ENCODE results near the gene CCND2.

CCND2 gene

GRCh38 chr12:4282892-4283511, 9.4 kb downstream of the CCND2 start:
- no peak for TF ChIP-seq FOXP2 (optimal IDR thresholded peaks at IDR 0.05; ENCODE audit: control extremely low read depth, extremely low read length, insufficient read depth)
- TF ChIP-seq POLR2AphosphoS5 (IDR thresholded peaks at IDR 0.05; ENCODE audit: borderline replicate concordance, low read depth, low read length): no peak
- no peak for TF ChIP-seq EZH2 (IDR thresholded peaks at IDR 0.05)
- H3K36me3 ChIP-seq (ENCODE audit: insufficient read depth, low read length): peaks cover 95% of the 10 kb centered on the region
- no peak overlapping the region for H3K9ac ChIP-seq (ENCODE audit: insufficient read length)
- no peaks in the 10 kb centered on the region for H3K9me3 ChIP-seq (ENCODE audit: low read depth, low read length)
- no peak overlapping the region for H3K27ac ChIP-seq
- H3K4me3 ChIP-seq: no peak overlapping the region
- no peak for DNase-seq (ENCODE audit: low read depth, low spot score)

- Histone ChIP-seq H3K27ac (no peak overlapping the region), H3K9ac (ENCODE audit: insufficient read length) (no peak overlapping the region), H3K9me3 (ENCODE audit: low read depth, low read length) (no peaks in the 10 kb centered on the region), H3K36me3 (ENCODE audit: insufficient read depth, low read length) (peaks cover 95% of the 10 kb centered on the region), H3K4me3 (no peak overlapping the region)
- no peak for TF ChIP-seq POLR2AphosphoS5 (IDR thresholded peaks at IDR 0.05; ENCODE audit: borderline replicate concordance, low read depth, low read length)
- no peak for TF ChIP-seq FOXP2 (optimal IDR thresholded peaks at IDR 0.05; ENCODE audit: control extremely low read depth, extremely low read length, insufficient read depth)
- no peak for TF ChIP-seq EZH2 (IDR thresholded peaks at IDR 0.05)
- no peak for DNase-seq (ENCODE audit: low read depth, low spot score)
Measured at GRCh38 chr12:4283512-4284255, 10.1 kb downstream of the CCND2 start.

- DNase-seq (ENCODE audit: low read depth, low spot score): no peak
- Histone ChIP-seq H3K27ac (no peak overlapping the region), H3K4me3 (no peak overlapping the region), H3K36me3 (ENCODE audit: insufficient read depth, low read length) (peaks cover 95% of the 10 kb centered on the region), H3K9me3 (ENCODE audit: low read depth, low read length) (no peaks in the 10 kb centered on the region), H3K9ac (ENCODE audit: insufficient read length) (no peak overlapping the region)
- TF ChIP-seq FOXP2 (optimal IDR thresholded peaks at IDR 0.05; ENCODE audit: control extremely low read depth, extremely low read length, insufficient read depth): no peak
- no peak for TF ChIP-seq POLR2AphosphoS5 (IDR thresholded peaks at IDR 0.05; ENCODE audit: borderline replicate concordance, low read depth, low read length)
- no peak for TF ChIP-seq EZH2 (IDR thresholded peaks at IDR 0.05)
Measured at GRCh38 chr12:4284306-4284705, 10.7 kb downstream of the CCND2 start.

GRCh38 chr12:4285070-4285469, 11.5 kb downstream of the CCND2 start:
- Histone ChIP-seq H3K36me3 (ENCODE audit: insufficient read depth, low read length) (peaks cover 95% of the 10 kb centered on the region), H3K4me3 (no peak overlapping the region), H3K9me3 (ENCODE audit: low read depth, low read length) (no peaks in the 10 kb centered on the region), H3K27ac (no peak overlapping the region), H3K9ac (ENCODE audit: insufficient read length) (no peak overlapping the region)
- DNase-seq (ENCODE audit: low read depth, low spot score): no peak
- no peak for TF ChIP-seq EZH2 (IDR thresholded peaks at IDR 0.05)
- no peak for TF ChIP-seq FOXP2 (optimal IDR thresholded peaks at IDR 0.05; ENCODE audit: control extremely low read depth, extremely low read length, insufficient read depth)
- TF ChIP-seq POLR2AphosphoS5 (IDR thresholded peaks at IDR 0.05; ENCODE audit: borderline replicate concordance, low read depth, low read length): no peak

GRCh38 chr12:4286228-4286627, 12.7 kb downstream of the CCND2 start:
- Histone ChIP-seq H3K9ac (ENCODE audit: insufficient read length) (no peak overlapping the region), H3K27ac (no peak overlapping the region), H3K36me3 (ENCODE audit: insufficient read depth, low read length) (peaks cover 95% of the 10 kb centered on the region), H3K4me3 (no peak overlapping the region), H3K9me3 (ENCODE audit: low read depth, low read length) (no peaks in the 10 kb centered on the region)
- DNase-seq (ENCODE audit: low read depth, low spot score): no peak
- no peak for TF ChIP-seq FOXP2 (optimal IDR thresholded peaks at IDR 0.05; ENCODE audit: control extremely low read depth, extremely low read length, insufficient read depth)
- no peak for TF ChIP-seq EZH2 (IDR thresholded peaks at IDR 0.05)
- TF ChIP-seq POLR2AphosphoS5 (IDR thresholded peaks at IDR 0.05; ENCODE audit: borderline replicate concordance, low read depth, low read length): no peak

- no peak for DNase-seq (ENCODE audit: low read depth, low spot score)
- Histone ChIP-seq H3K4me3 (no peak overlapping the region), H3K27ac (no peak overlapping the region), H3K9me3 (ENCODE audit: low read depth, low read length) (no peaks in the 10 kb centered on the region), H3K9ac (ENCODE audit: insufficient read length) (no peak overlapping the region), H3K36me3 (ENCODE audit: insufficient read depth, low read length) (peaks cover 97% of the 10 kb centered on the region)
- TF ChIP-seq FOXP2 (optimal IDR thresholded peaks at IDR 0.05; ENCODE audit: control extremely low read depth, extremely low read length, insufficient read depth) (no peak), POLR2AphosphoS5 (IDR thresholded peaks at IDR 0.05; ENCODE audit: borderline replicate concordance, low read depth, low read length) (no peak; the same call in 1 of the 2 replicates)
Measured at GRCh38 chr12:4286771-4287317, 13.3 kb downstream of the CCND2 start.

GRCh38 chr12:4287325-4288211, 14.0 kb downstream of the CCND2 start:
- no peak for TF ChIP-seq EZH2 (IDR thresholded peaks at IDR 0.05)
- TF ChIP-seq FOXP2 (optimal IDR thresholded peaks at IDR 0.05; ENCODE audit: control extremely low read depth, extremely low read length, insufficient read depth): no peak
- TF ChIP-seq POLR2AphosphoS5 (IDR thresholded peaks at IDR 0.05; ENCODE audit: borderline replicate concordance, low read depth, low read length): no peak
- Histone ChIP-seq H3K9me3 (ENCODE audit: low read depth, low read length) (no peaks in the 10 kb centered on the region), H3K4me3 (no peak overlapping the region), H3K9ac (ENCODE audit: insufficient read length) (no peak overlapping the region), H3K36me3 (ENCODE audit: insufficient read depth, low read length) (peaks cover 97% of the 10 kb centered on the region), H3K27ac (no peak overlapping the region)
- DNase-seq (ENCODE audit: low read depth, low spot score): no peak
